GM12873 (cell line): ENCODE measurements around the gene LIPM.

Experiments used
- TF ChIP-seq, protein P1 (sequence below): IDR thresholded peaks from 2 replicates; pipeline ENCODE4 v1.5.1; 2012; ENCODE audit warnings: low read depth, mild to moderate bottlenecking, moderate library complexity, low read length, control low read depth; ENCODE audit not compliant: insufficient read depth; ENCODE audit errors: missing control alignments

LIPM gene

GRCh38 chr10:88865281-88865876 is 62.8 kb downstream of the LIPM start:
- TF ChIP-seq, protein P1, sequence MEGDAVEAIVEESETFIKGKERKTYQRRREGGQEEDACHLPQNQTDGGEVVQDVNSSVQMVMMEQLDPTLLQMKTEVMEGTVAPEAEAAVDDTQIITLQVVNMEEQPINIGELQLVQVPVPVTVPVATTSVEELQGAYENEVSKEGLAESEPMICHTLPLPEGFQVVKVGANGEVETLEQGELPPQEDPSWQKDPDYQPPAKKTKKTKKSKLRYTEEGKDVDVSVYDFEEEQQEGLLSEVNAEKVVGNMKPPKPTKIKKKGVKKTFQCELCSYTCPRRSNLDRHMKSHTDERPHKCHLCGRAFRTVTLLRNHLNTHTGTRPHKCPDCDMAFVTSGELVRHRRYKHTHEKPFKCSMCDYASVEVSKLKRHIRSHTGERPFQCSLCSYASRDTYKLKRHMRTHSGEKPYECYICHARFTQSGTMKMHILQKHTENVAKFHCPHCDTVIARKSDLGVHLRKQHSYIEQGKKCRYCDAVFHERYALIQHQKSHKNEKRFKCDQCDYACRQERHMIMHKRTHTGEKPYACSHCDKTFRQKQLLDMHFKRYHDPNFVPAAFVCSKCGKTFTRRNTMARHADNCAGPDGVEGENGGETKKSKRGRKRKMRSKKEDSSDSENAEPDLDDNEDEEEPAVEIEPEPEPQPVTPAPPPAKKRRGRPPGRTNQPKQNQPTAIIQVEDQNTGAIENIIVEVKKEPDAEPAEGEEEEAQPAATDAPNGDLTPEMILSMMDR = peak; percentile 24

DNA sequence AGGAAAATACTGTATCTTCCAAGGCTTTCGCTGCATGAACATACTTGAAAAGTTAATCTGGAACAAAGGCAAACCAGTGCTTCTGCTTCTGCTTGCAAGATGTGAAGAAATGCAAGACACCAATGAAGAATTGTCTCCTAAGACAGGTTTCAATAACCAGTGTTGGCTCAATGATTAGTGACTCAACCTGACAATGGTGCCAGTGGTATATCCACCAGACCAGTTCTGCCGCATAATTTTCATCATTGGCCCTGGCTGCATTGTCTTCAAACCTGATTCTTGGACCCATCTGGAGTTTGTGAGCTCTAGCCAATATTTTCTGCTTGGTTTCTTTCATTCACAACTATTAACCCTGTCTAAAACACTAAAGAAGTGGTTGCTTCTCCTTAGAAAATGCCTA is 63.9 kb downstream of the LIPM start:
- TF ChIP-seq, protein P1 = no peak

- TF ChIP-seq, protein P1 = no peak
Measured at GRCh38 chr10:88870089-88870488, 67.6 kb downstream of the LIPM start.
